ENCODE measurements around the gene ACTN2. TPM values are rescaled to one million over a fixed set of nuclear protein-coding genes. Genes with fewer than 3 reads are reported as not detected.
A peak's percentile ranks its signal among the peaks of the same experiment; 100 is the strongest.

Gene ACTN2
- total RNA-seq (1 to 10 TPM; 3.6 to 6.6 TPM), polyA plus RNA-seq (1 to 10 TPM in 1 of 2 donors, under 1 TPM in 1; 0.81 to 2.5 TPM)
- long read RNA-seq, donor 1, full-length matches to known transcripts: 1 of 1 reads
- long read RNA-seq, donor 1, partial matches to known transcripts: 0 of 1 reads
- long read RNA-seq, donor 1, other reads (novel, unspliced or antisense): 0 of 1 reads
- long read RNA-seq, donor 2: 0 reads
- long read RNA-seq, donor 3: 0 reads
- long read RNA-seq, donor 4, full-length matches to known transcripts: 1 of 1 reads
- long read RNA-seq, donor 4, partial matches to known transcripts: 0 of 1 reads
- long read RNA-seq, donor 4, other reads (novel, unspliced or antisense): 0 of 1 reads
- long read RNA-seq, donor 5: 0 reads

DNA sequence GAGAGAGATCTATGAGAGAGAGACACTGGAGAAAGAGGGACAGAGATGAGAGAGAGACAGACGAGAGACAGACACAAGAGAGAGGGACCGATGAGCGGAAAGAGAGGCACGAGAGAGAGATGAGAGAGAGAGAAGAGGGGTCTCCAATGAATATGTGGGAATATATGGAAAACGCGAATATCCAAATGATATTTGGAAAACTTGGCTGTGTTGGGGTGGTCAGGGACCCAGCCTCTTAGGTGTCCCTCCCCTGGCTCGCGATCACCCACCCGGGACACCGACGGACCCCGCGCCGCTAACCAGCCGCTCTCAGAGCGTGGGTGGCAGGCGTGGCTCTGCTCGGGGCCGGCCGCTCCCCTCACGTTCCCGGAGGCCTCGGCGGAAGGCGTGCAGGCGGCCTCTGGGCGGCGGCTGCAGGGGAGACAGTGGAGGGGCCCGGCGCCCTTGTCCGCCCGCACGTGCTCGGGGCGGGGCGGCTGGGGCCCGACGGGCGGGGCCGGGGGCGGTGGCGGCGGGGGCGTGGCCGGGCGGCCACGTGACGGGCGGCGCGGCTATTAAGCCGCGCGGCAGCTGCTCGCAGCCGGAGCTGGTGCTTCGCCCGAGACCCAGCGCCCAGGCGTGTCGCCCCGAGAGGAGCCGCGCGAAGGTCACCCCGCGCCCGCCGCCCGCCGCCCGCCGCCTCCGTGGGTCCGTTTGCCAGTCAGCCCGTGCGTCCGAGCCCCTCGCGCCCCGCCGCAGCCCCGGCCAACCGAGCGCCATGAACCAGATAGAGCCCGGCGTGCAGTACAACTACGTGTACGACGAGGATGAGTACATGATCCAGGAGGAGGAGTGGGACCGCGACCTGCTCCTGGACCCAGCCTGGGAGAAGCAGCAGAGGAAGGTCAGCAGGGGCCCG lies at the start of gene ACTN2:
Gene ACTN2, plus strand, starts transcription at position 583 of the 898 bp plus-strand sequence. Its CDS starts 175 bp downstream, at position 758.
- Histone ChIP-seq H3K9ac (ENCODE audit: insufficient read depth in 1 of 2, low read length in 2 of 2) (no peak within 1 kb of the TSS), H3K27ac (ENCODE audit: low read depth in 1 of 2, low read length in 1 of 2) (peak within 1 kb of the TSS in 1 of 2 donors; percentile 92), H3K27me3 (ENCODE audit: control insufficient read depth in 3 of 3, insufficient read depth in 3 of 3, low read length in 2 of 3) (peaks cover 3 to 24% (median 17%) of the 10 kb centered on the region in 3 donors), H3K9me3 (ENCODE audit: control insufficient read depth in 4 of 4, insufficient read depth in 3 of 4, low read length in 3 of 4) (peaks cover 0 to 2% (median 0%) of the 10 kb centered on the region in 4 donors), H3K4me3 (peak within 1 kb of the TSS; percentile 9), H3K4me1 (ENCODE audit: control insufficient read depth in 5 of 5, insufficient read depth in 5 of 5, low read length in 5 of 5) (peaks cover 0 to 8% (median 5%) of the 10 kb centered on the region in 5 donors), H3K36me3 (ENCODE audit: control insufficient read depth in 4 of 4, insufficient read depth in 4 of 4, low read length in 4 of 4) (no peaks in the 10 kb centered on the region)
- DNase-seq (peak; percentile 69 to 82 (median 79)), ATAC-seq (ENCODE audit: insufficient read depth, low FRiP score) (peak; percentile 76)
- 7 to 8% methylated on average over 56 to 93 of the region's 93 CpGs for WGBS, 2 donors
- TF ChIP-seq, protein P1, sequence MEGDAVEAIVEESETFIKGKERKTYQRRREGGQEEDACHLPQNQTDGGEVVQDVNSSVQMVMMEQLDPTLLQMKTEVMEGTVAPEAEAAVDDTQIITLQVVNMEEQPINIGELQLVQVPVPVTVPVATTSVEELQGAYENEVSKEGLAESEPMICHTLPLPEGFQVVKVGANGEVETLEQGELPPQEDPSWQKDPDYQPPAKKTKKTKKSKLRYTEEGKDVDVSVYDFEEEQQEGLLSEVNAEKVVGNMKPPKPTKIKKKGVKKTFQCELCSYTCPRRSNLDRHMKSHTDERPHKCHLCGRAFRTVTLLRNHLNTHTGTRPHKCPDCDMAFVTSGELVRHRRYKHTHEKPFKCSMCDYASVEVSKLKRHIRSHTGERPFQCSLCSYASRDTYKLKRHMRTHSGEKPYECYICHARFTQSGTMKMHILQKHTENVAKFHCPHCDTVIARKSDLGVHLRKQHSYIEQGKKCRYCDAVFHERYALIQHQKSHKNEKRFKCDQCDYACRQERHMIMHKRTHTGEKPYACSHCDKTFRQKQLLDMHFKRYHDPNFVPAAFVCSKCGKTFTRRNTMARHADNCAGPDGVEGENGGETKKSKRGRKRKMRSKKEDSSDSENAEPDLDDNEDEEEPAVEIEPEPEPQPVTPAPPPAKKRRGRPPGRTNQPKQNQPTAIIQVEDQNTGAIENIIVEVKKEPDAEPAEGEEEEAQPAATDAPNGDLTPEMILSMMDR (IDR thresholded peaks at IDR 0.05; ENCODE audit: control extremely low read depth, extremely low read depth): no peak

DNA sequence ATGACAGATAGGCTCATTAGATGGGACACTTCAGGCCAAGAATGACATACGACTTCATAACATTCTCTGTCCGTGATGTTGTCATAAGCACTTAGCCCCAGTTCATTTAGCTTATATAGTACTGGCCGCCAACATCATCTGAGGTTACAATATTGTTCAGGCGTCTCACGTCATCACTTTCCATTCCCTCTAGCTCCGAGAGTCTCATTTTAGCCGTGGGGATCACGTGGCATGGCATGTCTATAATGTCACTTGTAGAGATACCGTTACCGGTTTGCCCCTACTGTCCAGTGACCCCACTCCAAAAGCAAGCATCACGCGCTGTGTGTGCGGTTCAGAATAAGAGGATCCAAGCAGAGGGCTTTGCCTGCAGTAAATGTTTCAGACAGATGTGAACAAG lies 47.4 kb upstream of the ACTN2 start:
- Histone ChIP-seq H3K9ac (ENCODE audit: insufficient read depth in 1 of 2, low read length in 2 of 2) (no peak overlapping the region), H3K9me3 (ENCODE audit: control insufficient read depth in 4 of 4, insufficient read depth in 3 of 4, low read length in 3 of 4) (no peaks in the 10 kb centered on the region), H3K4me3 (no peak overlapping the region), H3K27me3 (ENCODE audit: control insufficient read depth in 3 of 3, insufficient read depth in 3 of 3, low read length in 2 of 3) (no peaks in the 10 kb centered on the region), H3K4me1 (ENCODE audit: control insufficient read depth in 5 of 5, insufficient read depth in 5 of 5, low read length in 5 of 5) (peaks cover 0 to 2% (median 0%) of the 10 kb centered on the region in 5 donors), H3K36me3 (ENCODE audit: control insufficient read depth in 4 of 4, insufficient read depth in 4 of 4, low read length in 4 of 4) (no peaks in the 10 kb centered on the region), H3K27ac (ENCODE audit: low read depth in 1 of 2, low read length in 1 of 2) (peak overlapping the region in 1 of 2 donors; percentile 23)
- WGBS, 2 donors: 86 to 89% methylated on average over 13 of the region's 13 CpGs
- ATAC-seq (ENCODE audit: insufficient read depth, low FRiP score) (no peak), DNase-seq (no peak)
- TF ChIP-seq, protein P1 (IDR thresholded peaks at IDR 0.05; ENCODE audit: control extremely low read depth, extremely low read depth): no peak

DNA sequence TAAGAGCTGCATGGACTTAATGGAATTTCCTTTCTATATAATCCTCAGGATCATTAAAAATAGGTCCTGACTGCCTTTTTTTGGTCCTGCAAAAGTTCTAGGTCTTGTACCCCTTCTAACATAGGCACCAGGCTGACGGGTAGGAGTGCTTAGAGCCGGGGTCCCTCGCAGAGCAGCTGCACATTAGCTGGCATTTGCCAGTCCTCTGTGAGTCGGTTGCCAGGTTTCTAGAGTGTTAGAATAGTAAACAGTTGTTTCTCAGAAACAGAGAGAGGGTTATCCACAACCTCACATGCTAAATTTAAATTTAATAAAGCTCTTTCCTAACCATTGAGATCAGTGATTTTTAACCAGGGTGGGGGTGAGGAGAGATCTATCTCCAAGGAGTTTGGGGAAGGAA lies 46.6 kb upstream of the ACTN2 start:
- 69 to 79% methylated on average over 4 of the region's 4 CpGs for WGBS, 2 donors
- TF ChIP-seq, protein P1 (IDR thresholded peaks at IDR 0.05; ENCODE audit: control extremely low read depth, extremely low read depth): no peak
- no peak for ATAC-seq (ENCODE audit: insufficient read depth, low FRiP score)
- peaks cover 0 to 2% (median 0%) of the 10 kb centered on the region in 5 donors for H3K4me1 ChIP-seq (ENCODE audit: control insufficient read depth in 5 of 5, insufficient read depth in 5 of 5, low read length in 5 of 5)
- H3K27me3 ChIP-seq (ENCODE audit: control insufficient read depth in 3 of 3, insufficient read depth in 3 of 3, low read length in 2 of 3): no peaks in the 10 kb centered on the region
- H3K9ac ChIP-seq (ENCODE audit: insufficient read depth in 1 of 2, low read length in 2 of 2): no peak overlapping the region
- no peak overlapping the region for H3K27ac ChIP-seq (ENCODE audit: low read depth in 1 of 2, low read length in 1 of 2)
- H3K36me3 ChIP-seq (ENCODE audit: control insufficient read depth in 4 of 4, insufficient read depth in 4 of 4, low read length in 4 of 4): no peaks in the 10 kb centered on the region
- H3K9me3 ChIP-seq (ENCODE audit: control insufficient read depth in 4 of 4, insufficient read depth in 3 of 4, low read length in 3 of 4): no peaks in the 10 kb centered on the region
- H3K4me3 ChIP-seq: no peak overlapping the region
- peak in 2 of 3 donors; percentile 29 to 34 for DNase-seq
